GM21447 (cell line): Measurements from ENCODE around the gene TBC1D14.
A peak's percentile ranks its signal among the peaks of the same experiment; 100 is the strongest.

Source experiments
- ATAC-seq: cut with Tn5 transposase; IDR thresholded peaks from one replicate; pipeline ENCODE4 v1.9.1; 2021; ENCODE audit not compliant: unreplicated experiment

The TBC1D14 gene

DNA sequence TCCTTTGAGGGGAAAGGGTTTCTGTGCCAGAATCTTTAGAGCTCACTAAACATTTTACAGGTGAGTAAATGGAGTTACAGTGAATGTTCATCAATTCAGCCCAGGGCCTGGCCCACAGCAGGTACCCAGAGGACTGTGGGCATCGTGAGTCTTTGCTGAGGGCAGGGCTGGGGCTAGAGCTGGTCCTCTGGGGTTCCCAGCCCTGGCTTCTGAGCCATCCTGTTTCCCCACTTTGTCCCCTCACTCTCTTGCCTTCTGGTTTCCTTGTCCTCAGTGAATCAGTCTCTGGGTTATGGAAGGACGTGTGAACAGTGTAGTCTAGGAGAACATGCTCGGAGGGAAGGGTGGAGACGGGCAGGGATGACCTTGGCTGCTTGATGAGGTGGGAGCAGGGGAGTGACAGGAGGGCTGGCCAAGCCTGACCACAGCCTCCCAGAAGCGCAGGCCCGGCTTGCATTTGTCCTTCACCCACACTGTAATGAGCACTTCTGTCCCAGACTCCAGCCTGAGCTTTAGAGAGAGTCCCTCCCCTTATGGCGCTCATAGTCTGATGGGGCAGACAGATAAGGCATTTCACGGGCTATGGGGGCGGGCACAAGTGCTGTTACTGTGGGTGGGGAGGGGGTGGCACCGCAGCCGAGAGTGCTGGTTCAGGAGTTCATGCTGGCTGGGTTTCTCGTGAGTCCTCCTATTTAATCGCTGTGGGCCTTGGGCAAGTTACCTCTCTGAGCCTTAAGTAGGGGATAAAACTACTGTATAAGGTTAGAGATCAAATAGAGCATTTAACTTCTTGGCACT, 17.3 kb downstream of the TBC1D14 start:
- ATAC-seq = no peak

DNA sequence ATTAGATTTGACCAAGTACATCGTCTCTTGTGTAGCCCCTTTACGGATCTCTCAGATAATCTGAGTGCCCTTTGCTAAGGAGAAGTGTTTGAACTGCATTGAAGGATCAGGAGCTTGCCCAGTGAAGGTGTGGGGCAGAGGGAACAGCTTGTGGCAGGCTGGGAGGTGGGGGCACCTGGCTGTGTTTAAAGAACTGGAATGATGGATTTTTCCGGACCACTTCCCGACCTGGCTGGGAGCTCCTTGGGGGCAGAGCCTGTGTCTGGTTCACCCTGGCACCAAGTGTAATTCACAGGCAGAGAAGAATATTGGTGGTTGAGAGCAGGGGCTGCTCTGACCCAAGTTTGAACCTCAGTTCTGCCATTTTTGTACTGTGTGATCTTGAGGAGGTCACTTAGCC, 18.5 kb downstream of the TBC1D14 start:
- ATAC-seq = no peak

DNA sequence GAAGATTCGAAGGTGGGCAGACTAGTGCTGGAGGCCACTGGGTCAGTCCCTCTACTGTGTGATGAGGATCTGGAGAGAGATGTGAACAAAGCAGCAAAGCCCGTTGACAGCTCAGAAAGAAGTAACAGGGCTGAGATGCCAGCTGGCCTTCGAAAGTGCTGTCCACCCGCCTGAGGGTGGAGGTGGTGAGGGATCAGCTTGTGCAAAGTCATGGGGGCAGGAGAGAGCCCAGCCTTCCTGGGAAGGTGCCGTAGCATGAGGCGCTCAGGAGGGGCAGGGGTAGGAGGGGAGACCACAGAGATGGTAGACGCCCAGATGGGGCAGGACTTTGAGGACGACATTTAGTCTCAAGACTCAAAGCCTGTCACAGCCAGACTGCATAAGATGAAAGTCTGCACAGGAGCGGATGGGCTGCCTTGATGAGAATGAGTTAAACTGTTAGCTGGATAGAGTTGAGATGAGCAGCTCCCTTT, 19.7 kb downstream of the TBC1D14 start:
- ATAC-seq = no peak

DNA sequence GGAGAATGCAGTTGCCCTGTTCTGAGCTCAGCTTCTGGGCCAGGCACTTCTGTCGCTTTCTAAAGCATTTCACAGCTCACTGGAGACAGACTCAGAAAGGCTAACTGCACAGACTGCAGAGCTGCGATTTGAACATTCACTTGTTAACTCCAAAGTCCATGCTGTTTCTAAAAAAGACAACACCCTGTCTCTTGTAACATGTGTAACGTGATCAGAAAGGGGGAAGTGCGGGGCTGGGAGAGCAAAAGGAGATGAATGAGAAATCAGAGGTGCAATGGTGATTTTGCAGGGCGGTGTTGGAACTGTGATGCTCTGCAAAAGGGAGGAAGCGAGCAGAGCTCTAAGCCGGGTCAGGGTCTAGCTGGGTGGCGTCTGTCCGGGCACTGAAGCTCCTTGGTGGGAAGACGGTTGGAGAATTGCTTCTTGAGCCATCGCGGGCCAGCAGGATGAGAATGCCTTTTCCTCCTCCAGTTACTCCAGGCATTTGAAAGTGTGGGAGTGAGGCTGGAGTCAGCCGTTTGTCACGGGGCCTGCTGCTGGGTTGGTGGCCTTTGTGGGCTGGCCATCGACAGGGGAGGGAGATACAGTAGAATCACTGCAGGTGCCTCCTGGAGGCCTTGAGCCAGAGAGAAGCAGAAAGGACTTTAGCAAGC, 20.3 kb downstream of the TBC1D14 start:
- ATAC-seq = no peak

DNA sequence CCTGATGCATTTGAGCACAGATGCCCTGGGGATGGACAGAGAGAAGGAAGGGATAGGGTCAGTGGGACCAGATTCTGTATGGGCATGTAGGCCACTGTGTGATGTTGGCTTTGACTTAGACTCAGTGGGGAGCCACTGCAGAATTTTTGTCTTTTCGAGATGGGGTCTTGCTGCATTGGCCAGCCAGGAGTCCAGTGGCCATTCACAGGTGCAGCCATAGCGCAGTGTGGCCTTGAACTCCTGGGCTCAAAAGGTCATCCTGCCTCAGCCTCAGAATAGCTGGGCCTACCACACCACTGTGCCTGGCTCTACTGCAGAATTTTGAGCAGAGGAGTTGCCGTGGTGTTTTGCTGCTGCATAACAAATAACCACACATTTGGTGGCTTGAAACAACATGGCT, 22.8 kb downstream of the TBC1D14 start:
- no peak for ATAC-seq

DNA sequence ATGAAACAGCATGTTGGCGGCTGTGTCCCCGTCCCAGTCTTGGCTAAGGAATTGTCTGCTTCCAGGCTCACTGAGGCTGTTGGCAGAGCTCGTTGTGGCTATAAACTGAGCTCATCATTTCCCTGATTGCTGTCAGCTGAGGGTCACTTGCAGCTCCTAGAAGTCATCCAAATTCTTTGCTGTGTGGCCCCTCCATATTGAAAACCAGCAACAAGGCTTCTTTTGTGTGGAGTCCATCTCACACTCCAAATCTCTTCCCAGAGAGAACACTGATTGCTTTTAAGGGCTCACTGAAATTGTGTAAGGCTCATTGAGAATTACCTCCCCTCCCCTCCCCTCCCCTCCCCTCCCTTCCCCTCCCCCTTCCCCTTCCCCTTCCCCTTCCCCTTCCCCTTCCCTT, 23.3 kb downstream of the TBC1D14 start:
- ATAC-seq = no peak

DNA sequence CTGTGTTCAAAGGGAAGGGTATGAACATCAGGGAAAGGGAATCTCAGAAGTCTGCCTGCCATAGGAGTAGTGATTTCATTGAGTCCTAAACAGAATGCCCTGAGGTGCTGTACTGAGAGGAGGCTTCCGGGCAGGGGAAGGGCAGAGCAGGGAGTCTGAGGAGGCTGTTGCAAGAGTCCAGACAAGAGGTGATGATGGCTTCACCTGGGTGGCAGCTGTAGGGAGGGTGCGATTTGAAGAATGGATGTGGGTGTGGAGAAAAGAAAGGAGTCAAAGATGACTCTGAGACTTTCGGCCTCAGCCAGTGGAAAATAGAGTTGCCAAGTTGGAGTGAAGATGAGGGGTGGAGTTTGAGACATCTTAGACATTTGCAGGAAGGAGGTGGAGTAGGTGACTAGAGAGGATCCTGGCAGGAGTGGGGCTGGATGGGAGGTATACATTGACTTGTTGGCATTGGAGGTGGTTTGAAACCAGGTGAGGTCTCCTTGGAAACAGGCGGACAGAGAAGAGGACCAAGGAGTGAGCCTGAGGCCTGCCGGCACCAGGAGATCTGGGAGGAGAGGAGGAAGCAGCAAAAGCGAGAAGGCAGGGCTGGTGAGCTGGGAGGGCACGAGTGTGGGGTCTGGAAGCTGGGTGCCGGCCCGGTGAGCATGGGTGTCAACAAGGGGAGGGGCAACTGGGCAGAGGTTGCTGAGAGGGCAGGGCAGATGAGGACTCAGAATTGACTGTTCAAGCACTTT, 24.2 kb downstream of the TBC1D14 start:
- no peak for ATAC-seq

DNA sequence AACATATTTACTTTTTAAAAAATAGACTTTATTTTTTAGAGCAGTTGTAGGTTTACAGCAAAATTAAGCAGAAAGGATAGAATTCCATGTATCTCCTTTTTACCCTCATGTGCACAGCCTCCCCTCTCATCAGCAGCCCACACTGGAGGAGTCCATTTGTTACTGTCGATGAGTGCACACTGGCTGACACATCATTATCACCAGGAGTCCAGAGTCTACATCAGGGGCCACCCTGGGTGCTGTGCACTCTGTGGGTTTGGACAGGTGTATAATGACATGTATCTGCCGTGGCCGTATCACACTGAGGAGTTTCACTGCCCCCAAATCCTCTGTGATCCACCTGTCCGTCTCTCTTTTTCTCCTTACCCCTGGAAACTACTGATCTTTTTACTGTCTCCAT, 26.3 kb downstream of the TBC1D14 start:
- ATAC-seq = no peak

DNA sequence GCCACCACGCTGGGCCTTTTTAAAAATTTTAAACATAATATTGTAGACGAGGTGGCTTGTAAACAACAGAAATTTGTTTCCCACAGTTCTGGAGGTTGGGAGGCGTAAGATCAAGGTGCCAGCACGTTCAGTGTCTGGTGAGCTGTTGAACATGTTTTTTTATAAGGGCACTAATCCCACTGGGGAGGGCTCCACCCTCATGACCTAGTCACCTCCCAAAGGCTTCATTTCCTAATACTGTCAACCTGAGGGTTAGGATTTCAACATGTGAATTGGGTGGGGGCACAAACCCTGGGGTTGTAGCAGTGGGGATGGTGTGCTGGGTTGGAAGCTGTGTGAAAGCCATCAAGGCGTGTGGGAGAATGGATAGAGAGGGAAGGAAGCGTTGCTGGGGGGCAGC, 27.6 kb downstream of the TBC1D14 start:
- no peak for ATAC-seq

DNA sequence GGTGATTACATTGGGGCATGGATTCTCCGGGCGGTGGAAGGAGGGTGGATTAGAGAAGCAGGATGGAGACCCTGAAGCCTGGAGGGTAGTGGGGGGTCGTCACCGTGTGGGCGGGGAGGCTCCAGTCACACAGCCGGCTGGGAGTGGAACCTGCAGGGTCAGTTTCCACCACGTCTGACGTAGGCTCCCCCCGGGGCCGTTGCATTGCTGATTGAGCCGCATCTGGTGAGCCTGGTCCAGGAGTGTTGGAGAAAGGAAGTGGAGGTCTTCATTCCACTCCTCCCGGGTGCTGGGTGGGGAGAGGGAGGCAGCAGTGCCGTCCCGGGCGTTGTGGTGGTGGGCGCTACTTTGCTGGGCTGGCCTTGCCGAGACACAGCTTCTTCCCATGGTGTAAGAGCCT, 28.1 kb downstream of the TBC1D14 start:
- ATAC-seq = no peak

DNA sequence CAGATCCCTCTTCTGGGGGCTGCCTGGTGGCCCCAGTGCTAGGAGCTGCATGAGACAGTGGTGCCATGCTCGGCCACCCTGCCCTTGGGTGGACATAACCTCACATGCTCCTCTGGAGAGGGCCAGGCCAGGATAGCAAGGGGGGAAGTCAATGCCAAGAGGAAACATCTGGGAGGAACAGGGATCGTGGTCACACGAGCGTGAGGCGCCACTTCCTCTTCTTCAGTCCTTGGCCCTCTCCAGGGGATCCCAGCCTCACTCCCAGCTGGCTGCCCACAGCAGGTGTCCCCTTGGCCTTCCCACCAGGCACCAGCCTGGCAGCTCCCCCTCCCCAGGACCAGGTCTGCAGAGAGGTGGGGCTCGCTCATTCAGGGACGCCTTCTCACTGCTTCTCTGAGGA, 28.6 kb downstream of the TBC1D14 start:
- no peak for ATAC-seq

DNA sequence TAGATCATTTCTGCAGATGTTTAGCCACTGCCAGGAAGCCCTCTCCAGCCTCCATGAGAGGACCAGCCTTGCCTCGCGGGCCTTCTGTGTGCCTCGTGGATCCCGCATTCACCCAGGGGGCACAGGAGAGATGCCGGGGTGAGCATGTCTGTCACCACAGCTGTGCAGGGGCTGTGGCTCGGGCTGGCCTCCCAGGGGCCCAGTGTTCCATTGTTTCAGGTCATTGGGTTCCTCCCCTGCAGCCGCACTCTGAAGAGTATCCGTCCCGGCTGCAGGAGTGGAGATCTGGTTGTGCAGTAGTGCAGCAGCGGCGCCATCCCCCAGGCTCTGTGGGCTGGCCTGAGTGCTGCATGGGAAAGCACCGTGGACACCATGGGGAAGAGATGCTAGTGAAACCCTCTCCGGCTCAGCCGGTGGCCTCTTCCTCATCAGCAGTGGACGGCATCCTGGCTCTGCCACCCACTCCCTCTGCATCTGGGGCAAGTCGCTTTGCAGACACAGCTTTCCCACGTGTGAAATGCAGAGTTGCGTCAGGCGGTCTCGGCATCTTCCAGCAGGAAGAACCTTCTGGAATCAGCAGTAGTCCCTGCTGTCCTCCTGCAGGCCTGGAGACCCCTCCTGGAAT, 29.1 kb downstream of the TBC1D14 start:
- ATAC-seq = no peak

DNA sequence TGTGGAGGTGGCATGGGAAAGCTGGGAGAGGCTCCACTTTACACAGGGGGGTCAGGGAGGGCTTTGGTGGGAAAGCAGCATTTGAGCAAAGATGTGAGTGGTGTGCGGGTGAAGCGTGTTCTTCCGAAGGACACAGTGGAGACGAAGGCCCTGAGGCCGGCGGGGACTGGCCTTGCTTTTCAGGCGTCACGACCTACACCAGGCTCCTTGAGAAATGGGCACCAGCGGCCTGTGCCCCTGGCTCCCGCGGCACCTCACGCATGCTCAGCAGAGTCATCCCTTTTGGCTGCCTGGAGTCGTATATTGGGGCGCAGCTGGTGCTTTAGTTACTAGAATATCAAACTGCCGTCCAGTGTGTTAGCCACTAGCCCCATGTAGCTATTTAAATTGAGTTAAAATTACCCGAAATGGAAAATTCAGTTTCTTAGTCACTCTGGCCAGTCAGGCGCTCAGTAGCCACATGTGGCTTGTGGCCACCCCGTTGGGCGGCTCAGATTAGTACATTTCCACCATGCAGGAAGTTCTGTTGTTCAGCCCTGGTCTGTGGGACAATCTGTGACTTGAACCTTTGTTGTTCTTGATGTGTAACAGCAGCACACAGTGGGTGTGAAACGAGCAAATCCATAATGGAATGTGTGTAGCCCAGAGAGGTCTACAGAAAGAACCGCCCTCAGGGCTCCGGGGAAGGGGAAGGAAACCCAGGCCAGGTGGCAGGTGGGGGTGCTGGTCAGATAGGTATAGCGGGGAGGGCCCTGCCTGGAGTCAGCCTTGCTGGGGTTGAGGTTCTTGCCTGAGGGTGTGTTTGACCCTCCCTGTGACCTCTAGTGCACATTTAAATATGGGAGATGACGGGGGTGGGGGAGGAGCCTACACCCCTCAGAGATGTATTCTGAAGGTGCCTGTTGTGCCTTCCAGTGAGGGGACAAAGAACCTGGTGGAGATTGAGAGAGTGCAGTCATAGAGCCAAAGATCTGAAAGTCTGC, 30.4 kb downstream of the TBC1D14 start:
- peak; percentile 36 for ATAC-seq

DNA sequence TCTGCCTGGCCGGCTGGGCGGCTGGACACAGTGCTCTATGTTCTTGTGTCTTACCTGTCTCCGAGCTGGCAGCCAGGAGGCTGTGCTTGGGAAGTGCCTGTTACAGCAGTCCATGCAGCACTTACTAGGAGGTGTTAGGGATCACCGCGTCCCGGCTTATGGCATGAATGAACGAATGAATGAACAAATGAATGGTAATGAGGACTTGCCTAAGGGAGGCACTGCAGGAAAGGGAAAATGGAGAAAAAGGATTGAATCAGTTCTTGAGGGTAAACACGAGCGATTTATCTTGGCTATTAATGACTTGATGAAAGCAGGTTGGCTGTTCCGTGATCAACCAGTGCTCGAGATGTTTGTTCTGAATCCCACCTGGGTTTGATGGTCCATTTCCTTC, 31.1 kb downstream of the TBC1D14 start:
- ATAC-seq = no peak

DNA sequence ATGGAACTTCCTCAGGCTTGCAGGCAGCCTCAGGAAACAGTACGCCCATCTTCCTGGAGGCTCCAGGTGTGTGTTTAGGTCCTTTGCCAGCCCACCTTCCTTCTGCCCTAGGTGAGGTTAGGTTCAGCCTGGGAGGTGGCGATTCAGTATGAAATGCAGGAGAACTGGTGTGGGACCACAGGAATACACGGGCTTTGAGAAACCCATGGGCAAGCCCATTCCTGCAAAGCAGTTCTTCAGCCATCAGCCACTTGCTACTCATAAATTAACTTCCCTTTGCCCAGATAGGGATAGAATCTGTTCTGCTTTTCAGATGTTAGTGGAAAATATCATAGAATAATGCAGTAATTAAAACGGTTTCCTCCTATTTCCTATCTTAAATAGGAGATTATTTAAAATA, 32.2 kb downstream of the TBC1D14 start:
- ATAC-seq = peak; percentile 10

DNA sequence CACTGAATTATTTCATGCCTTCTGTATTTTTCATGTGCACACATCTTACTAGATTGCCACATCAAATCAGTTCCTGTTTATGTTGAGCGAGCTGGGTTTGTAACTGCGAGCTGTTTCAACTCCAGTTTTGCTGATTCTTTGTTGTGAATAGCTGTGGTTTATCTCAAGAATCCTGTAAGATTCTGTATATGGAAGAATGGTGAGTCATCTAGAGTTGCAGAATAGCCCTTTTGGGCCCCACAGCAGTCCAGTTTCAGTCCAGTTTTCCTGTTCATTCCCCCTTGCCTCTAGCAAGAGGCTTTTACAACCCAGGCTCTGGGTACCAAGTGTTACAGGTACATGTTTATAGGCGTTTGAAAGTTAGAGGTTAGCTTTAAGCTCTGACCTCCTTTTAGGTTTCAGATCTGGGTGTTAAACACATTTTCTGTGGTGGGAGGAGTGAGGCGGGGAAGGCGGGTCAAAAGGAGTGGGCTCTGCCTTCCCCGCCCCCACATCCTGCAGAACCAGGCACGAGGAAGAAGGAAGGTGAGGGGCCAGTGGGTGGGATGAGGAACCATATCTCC, 32.7 kb downstream of the TBC1D14 start:
- peak; percentile 70 for ATAC-seq

DNA sequence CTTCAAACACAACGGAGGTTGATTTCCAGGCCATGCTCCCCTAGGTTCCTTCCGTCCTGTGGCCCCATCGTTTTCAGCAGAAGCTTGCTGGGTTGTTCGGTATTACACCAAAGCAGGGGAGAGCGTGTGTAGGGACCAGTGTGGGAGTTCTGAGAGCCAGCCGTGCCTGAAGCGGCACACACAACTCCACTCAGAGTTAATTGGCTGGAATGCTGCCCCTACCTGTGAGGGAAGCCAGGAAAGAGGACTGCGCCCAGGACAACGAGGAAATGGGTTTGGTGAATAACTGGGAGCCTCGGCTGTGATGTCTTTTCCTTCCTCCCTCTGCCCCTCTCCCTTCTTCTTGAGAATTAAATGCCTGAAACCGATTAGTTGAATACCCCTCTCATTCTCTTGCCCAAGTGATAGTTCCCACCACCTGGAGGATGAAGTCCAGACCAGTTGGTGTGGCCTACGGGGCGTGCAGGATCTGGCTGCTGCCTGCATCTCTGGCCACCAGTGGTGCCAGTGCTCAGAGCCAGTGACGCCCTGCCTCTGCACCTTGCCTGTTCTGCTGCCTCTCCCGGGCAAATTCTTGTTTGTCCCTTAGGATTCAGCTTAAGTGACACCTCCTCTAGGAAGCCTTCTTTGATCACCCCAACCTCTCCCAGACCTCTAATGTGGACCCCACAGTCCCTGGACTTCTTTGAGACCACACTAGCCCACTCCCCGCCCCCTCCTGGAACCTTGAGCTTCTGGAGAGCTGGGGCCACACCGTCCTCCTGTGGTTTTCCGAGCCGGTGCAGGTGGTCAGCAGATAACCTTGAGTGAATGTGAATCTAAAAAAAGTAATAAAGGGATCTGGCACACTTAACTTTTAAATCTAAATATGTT, 33.6 kb downstream of the TBC1D14 start:
- ATAC-seq = no peak

DNA sequence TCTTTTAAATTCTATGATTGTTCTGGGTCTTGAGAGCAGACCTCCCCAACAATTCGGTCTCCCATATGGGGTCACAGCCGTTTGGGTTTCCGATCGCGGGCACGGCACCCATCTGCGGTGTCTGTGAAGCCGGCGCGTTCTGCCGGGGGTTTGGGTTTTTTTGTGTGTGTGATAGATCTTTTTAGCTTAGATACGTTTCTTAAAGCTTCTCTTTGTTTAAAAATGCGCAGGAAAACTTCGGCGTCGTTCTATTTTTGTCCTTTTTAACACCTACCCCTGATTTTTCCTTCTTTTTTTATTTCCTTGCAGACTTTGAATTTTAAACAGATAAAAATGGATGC, 34.2 kb downstream of the TBC1D14 start:
- ATAC-seq = no peak
